ENCODE data around the gene STEEP1. TPM values are rescaled to one million over a fixed set of nuclear protein-coding genes. Genes with fewer than 3 reads are reported as not detected.

Gene STEEP1
- 21.0 and 23.1 TPM in 2 replicates for total RNA-seq
- 8.6 and 12.1 TPM in 2 replicates for polyA plus RNA-seq
- 14.9 and 16.0 TPM in 2 replicates for polyA plus RNA-seq (2011; cell fraction: cytosol; rRNA removed)
- 16.7 and 24.6 TPM in 2 replicates for polyA plus RNA-seq (2011; cell fraction: nucleus; rRNA removed)
- 23.9 and 31.4 TPM in 2 replicates for polyA plus RNA-seq (2012)
- polyA minus RNA-seq = 20.6 and 24.5 TPM in 2 replicates
- polyA minus RNA-seq (2011; cell fraction: cytosol; rRNA and poly(A)+ RNA removed) = 17.3 TPM
- polyA minus RNA-seq (2011; cell fraction: nucleus; rRNA and poly(A)+ RNA removed) = 8.2 and 13.0 TPM in 2 replicates
- Bru-seq, nascent RNA = percentile 59 among the genes with signal in this experiment
- percentile 64 among the genes with signal in this experiment for BruChase-seq, experiment 1, labeled RNA remaining after a 6-hour chase
- percentile 59 among the genes with signal in this experiment for BruChase-seq, experiment 2, labeled RNA remaining after a 2-hour chase
- long read RNA-seq, partial matches to known transcripts = 0 of 249 reads
- long read RNA-seq, other reads (novel, unspliced or antisense) = 247 of 249 reads

GRCh38 chrX:119565107-119565663 lies at the start of gene STEEP1:
Gene STEEP1 (minus strand): TSS chrX:119565409. CDS start chrX:119565355, 54 bp downstream.
- no peaks in the 10 kb centered on the region for H3K36me3 ChIP-seq (ENCODE audit: control insufficient read depth in 2 of 2, extremely low read depth in 1 of 2, insufficient read depth in 2 of 2, low read length in 2 of 2)
- H3K79me2 ChIP-seq (ENCODE audit: control insufficient read depth, insufficient read depth, low read length) = peaks cover 13% of the 10 kb centered on the region
- FAIRE-seq (peak; percentile 99), DNase-seq (ENCODE audit: low read depth, low spot score) (peak; percentile 92)
- peak within 1 kb of the TSS; percentile 66 to 95 (median 86) for H3K4me3 ChIP-seq (replicated peaks in 1 of 3; ENCODE audit: insufficient read depth in 1 of 3, low read depth in 1 of 3, low read length in 3 of 3)
- ChIA-PET CTCF (interaction anchor here (0.8 to 1.9 kb wide), 3 partner anchors 9 to 45 kb away, joined by 3 to 9 read pairs (median 3); partner anchors contain the start of gene UBE2A), POLR2A (interaction anchor here (0.7 to 1.5 kb wide), 2 partner anchors 9 to 10 kb away, joined by 3 to 6 read pairs; partner anchors contain the start of gene UBE2A)
- TF ChIP-seq POLR2A (IDR thresholded peaks at IDR 0.05; ENCODE audit: low read depth, low read length) (peak; percentile 46), CTCF (IDR thresholded peaks at IDR 0.05; ENCODE audit: extremely low read depth in 1 of 2, insufficient read depth in 1 of 2, low read depth in 1 of 2, low read length in 2 of 2) (no peak), POLR2AphosphoS5 (IDR thresholded peaks at IDR 0.05; ENCODE audit: insufficient read depth, low read depth, low read length) (peak; percentile 74), MAX (IDR thresholded peaks at IDR 0.05; ENCODE audit: insufficient read depth, insufficient read length) (peak; percentile 70), JUN (IDR thresholded peaks at IDR 0.05; ENCODE audit: borderline replicate concordance, insufficient read depth, insufficient read length, low read depth) (peak; percentile 39), FOS (IDR thresholded peaks at IDR 0.05; ENCODE audit: borderline replicate concordance, insufficient read depth, low read length) (no peak), MYC (IDR thresholded peaks at IDR 0.05; ENCODE audit: low read depth, low read length) (no peak)
- H3K4me1 ChIP-seq (ENCODE audit: control insufficient read depth, extremely low read depth, insufficient read depth, low read length) = peaks cover 4% of the 10 kb centered on the region
- H3K9ac ChIP-seq (replicated peaks; ENCODE audit: extremely low read depth, insufficient read depth, low read length) = peak within 1 kb of the TSS; percentile 87
- peak within 1 kb of the TSS; percentile 90 for H3K4me2 ChIP-seq (ENCODE audit: insufficient read depth, low read length)
- no TSS peak for BruUV-seq (replicated peaks)
- peak within 1 kb of the TSS; percentile 78 for H3K27ac ChIP-seq (ENCODE audit: insufficient read depth, low read depth, low read length)
- H3K9me1 ChIP-seq (replicated peaks; ENCODE audit: control insufficient read depth, extremely low read depth, insufficient read depth, low read length) = no peaks in the 10 kb centered on the region
- no peaks in the 10 kb centered on the region for H4K20me1 ChIP-seq (replicated peaks; ENCODE audit: control insufficient read depth, extremely low read depth, insufficient read depth, low read length)
- peak within 1 kb of the TSS; percentile 88 for H2AFZ ChIP-seq (ENCODE audit: low read depth, low read length)
- dilution Hi-C loops (cut with MboI; ENCODE audit: extremely low pct_ligation_motif_present, low sequenced_read_pairs) = no loop called here
- H3K27me3 ChIP-seq (ENCODE audit: control insufficient read depth in 2 of 2, insufficient read depth in 2 of 2, low read length in 2 of 2) = no peaks in the 10 kb centered on the region
- H3K9me3 ChIP-seq (replicated peaks; ENCODE audit: control insufficient read depth, insufficient read depth, low read length) = no peaks in the 10 kb centered on the region
- intact Hi-C loops (cut with micrococcal nuclease) = loop anchor here (1.0 kb wide), 1 partner anchor 9 kb away; the partner anchor contains the start of gene UBE2A

All from endothelial cell of umbilical vein (primary cell).